Loucy (cell line): ENCODE data around the gene APH1B.

Experiments used
- H2AFZ ChIP-seq: fragments of 200-600 bp; sonication (generic); 2 replicates; pipeline ENCODE4 v1.6.0; 2016; ENCODE audit warnings: antibody characterized with exemption, mild to moderate bottlenecking, low read length, moderate library complexity
- H3F3A ChIP-seq: fragments of 200-600 bp; 2 replicates; pipeline ENCODE4 v1.6.0; 2016; ENCODE audit warnings: antibody characterized with exemption, low read depth, mild to moderate bottlenecking
- H3K27me3 ChIP-seq: fragments of 200-600 bp; sonication (generic); 2 replicates; pipeline ENCODE4 v1.6.1; 2014; ENCODE audit warnings: low read length, mild to moderate bottlenecking; ENCODE audit not compliant: insufficient read depth, poor library complexity, severe bottlenecking
- H3K36me3 ChIP-seq: fragments of 200-600 bp; sonication (generic); 2 replicates; pipeline ENCODE4 v1.6.1; 2016; ENCODE audit warnings: low read length; ENCODE audit not compliant: insufficient read depth
- H3K4me1 ChIP-seq: fragments of 200-600 bp; sonication (generic); 2 replicates; pipeline ENCODE4 v1.5.1; 2014; ENCODE audit warnings: low read length, mild to moderate bottlenecking; ENCODE audit not compliant: insufficient read depth, poor library complexity, severe bottlenecking
- H3K4me2 ChIP-seq: fragments of 200-600 bp; sonication (generic); 2 replicates; pipeline ENCODE4 v1.6.0; 2014; ENCODE audit warnings: antibody characterized with exemption, low read length, low read depth, mild to moderate bottlenecking; ENCODE audit not compliant: poor library complexity, severe bottlenecking
- H3K4me3 ChIP-seq: fragments of 200-600 bp; sonication (generic); 2 replicates; pipeline ENCODE4 v1.5.1; 2014; ENCODE audit warnings: low read length, mild to moderate bottlenecking, mixed read lengths; ENCODE audit not compliant: poor library complexity, severe bottlenecking
- H3K79me2 ChIP-seq: fragments of 200-600 bp; sonication (generic); 2 replicates; pipeline ENCODE4 v1.6.1; 2014; ENCODE audit warnings: low read length; ENCODE audit not compliant: insufficient read depth
- H3K9ac ChIP-seq: fragments of 200-600 bp; sonication (generic); 2 replicates; pipeline ENCODE4 v1.6.0; 2014; ENCODE audit warnings: mild to moderate bottlenecking, low read depth, low read length, moderate library complexity; ENCODE audit not compliant: poor library complexity, severe bottlenecking
- H3K9me2 ChIP-seq: fragments of 200-600 bp; sonication (generic); replicated peaks from 2 replicates; pipeline ENCODE4 v1.6.1; 2016; ENCODE audit warnings: low read depth, low read length, mixed read lengths
- H3K9me3 ChIP-seq: fragments of 200-600 bp; sonication (generic); 2 replicates; pipeline ENCODE4 v1.6.1; 2014; ENCODE audit warnings: mild to moderate bottlenecking, antibody characterized with exemption, low read length, low read depth; ENCODE audit not compliant: insufficient read depth
- H4K20me1 ChIP-seq: fragments of 200-600 bp; sonication (generic); 2 replicates; pipeline ENCODE4 v1.6.0; 2014; ENCODE audit warnings: antibody characterized with exemption, low read length, mild to moderate bottlenecking; ENCODE audit not compliant: insufficient read depth, poor library complexity, severe bottlenecking
- CTCF ChIP-seq: fragments of 200-600 bp; sonication (generic); conservative IDR thresholded peaks from 2 replicates; pipeline ENCODE4 v1.5.1; 2014; ENCODE audit warnings: mild to moderate bottlenecking, antibody characterized with exemption, low read length
- EZH2phosphoT487 ChIP-seq: fragments of 200-600 bp; IDR thresholded peaks from 2 replicates; pipeline ENCODE4 v1.6.1; 2018; ENCODE audit warnings: antibody characterized with exemption, mild to moderate bottlenecking, moderate library complexity, borderline replicate concordance

APH1B gene

GRCh38 chr15:63313825-63314224, 36.4 kb downstream of the APH1B start:
- Histone ChIP-seq H3K79me2 (no peaks in the 10 kb centered on the region), H3K27me3 (no peaks in the 10 kb centered on the region), H3K36me3 (no peaks in the 10 kb centered on the region), H4K20me1 (no peaks in the 10 kb centered on the region), H2AFZ (no peak overlapping the region), H3K9me3 (no peaks in the 10 kb centered on the region), H3K4me1 (no peaks in the 10 kb centered on the region), H3K4me2 (no peak overlapping the region), H3K9ac (no peak overlapping the region), H3K9me2 (no peaks in the 10 kb centered on the region), H3F3A (no peaks in the 10 kb centered on the region), H3K4me3 (no peak overlapping the region)
- TF ChIP-seq EZH2phosphoT487 (no peak), CTCF (no peak)

- no peak overlapping the region for H3K9ac ChIP-seq
- no peaks in the 10 kb centered on the region for H3K4me1 ChIP-seq
- no peaks in the 10 kb centered on the region for H4K20me1 ChIP-seq
- no peaks in the 10 kb centered on the region for H3K9me2 ChIP-seq
- TF ChIP-seq CTCF, result no peak
- no peak for TF ChIP-seq EZH2phosphoT487
- no peaks in the 10 kb centered on the region for H3F3A ChIP-seq
- no peak overlapping the region for H3K4me3 ChIP-seq
- no peak overlapping the region for H2AFZ ChIP-seq
- H3K27me3 ChIP-seq, result no peaks in the 10 kb centered on the region
- H3K4me2 ChIP-seq, result no peak overlapping the region
- H3K36me3 ChIP-seq, result no peaks in the 10 kb centered on the region
- no peaks in the 10 kb centered on the region for H3K79me2 ChIP-seq
- no peaks in the 10 kb centered on the region for H3K9me3 ChIP-seq
Observed at GRCh38 chr15:63314409-63314808, 37.0 kb downstream of the APH1B start.

- Histone ChIP-seq H3F3A (no peaks in the 10 kb centered on the region), H3K4me2 (no peak overlapping the region), H3K4me3 (no peak overlapping the region), H3K36me3 (no peaks in the 10 kb centered on the region), H3K27me3 (no peaks in the 10 kb centered on the region), H2AFZ (no peak overlapping the region), H3K9me3 (no peaks in the 10 kb centered on the region), H3K9ac (no peak overlapping the region), H4K20me1 (no peaks in the 10 kb centered on the region), H3K4me1 (no peaks in the 10 kb centered on the region), H3K79me2 (no peaks in the 10 kb centered on the region), H3K9me2 (no peaks in the 10 kb centered on the region)
- no peak for TF ChIP-seq EZH2phosphoT487
- TF ChIP-seq CTCF, result no peak
Observed at GRCh38 chr15:63318344-63318743, 40.9 kb downstream of the APH1B start.
